ENCODE measurements around the gene SYPL1.

GRCh38 chr7:106094780-106095179 is 17.3 kb downstream of the SYPL1 start:
- TF ChIP-seq CTCF (IDR thresholded peaks at IDR 0.05 in 8 of 11, conservative IDR thresholded peaks at IDR 0.05 in 3 of 11) = peak in 1 of 11 experiments; percentile 10
- TF ChIP-seq POLR2A (IDR thresholded peaks at IDR 0.05) = no peak
- TF ChIP-seq POLR2AphosphoS5 (IDR thresholded peaks at IDR 0.05) = no peak

All from spleen (tissue), 7 donors.